Measurements from ENCODE around the gene ARHGAP42. TPM values are rescaled to one million over a fixed set of nuclear protein-coding genes. Genes with fewer than 3 reads are reported as not detected.

ARHGAP42 gene
- total and polyA plus RNA-seq, 2 of the 4 experiments (the other 2 are of a cell fraction), result 2.9 to 7.3 TPM

DNA sequence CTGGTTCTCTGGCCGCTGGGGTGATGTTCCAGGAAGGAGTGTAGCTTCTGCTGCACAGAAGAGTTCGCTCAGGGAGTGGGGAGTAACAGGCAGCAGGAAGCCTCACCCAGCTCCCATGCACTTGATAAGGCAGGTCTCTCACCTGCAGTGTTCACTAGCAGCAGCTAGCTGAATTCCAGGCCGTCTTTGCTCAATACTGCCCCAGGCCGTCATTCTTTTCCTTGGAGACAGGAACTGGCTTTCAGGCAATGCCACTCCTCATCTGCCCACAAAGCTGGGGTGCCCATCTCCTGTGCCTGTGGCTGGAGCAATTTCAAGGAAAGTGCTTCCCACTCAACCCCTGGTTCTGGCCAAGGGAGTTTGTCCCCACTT, 66.1 kb downstream of the ARHGAP42 start:
- intact Hi-C loops (cut with micrococcal nuclease), result no loop called here
- Histone ChIP-seq H3K18ac (ENCODE audit: low read depth, low read length) (no peak overlapping the region), H2AFZ (replicated peaks; ENCODE audit: low read length, poor library complexity) (no peak overlapping the region), H3K9ac (ENCODE audit: low read depth, low read length) (no peak overlapping the region), H2BK15ac (ENCODE audit: low read depth, low read length) (no peak overlapping the region), H3K36me3 (ENCODE audit: control insufficient read depth, insufficient read depth, low read length) (0 out of 2 replicates have a peak, but pooled peaks cover 2% of the 10 kb centered on the region), H3K79me1 (ENCODE audit: low read depth in 1 of 2, low read length in 2 of 2) (peaks cover 0 to 16% of the 10 kb centered on the region in 2 experiments; a peak in 3 of 4 replicates), H3K23ac (ENCODE audit: low read depth, low read length) (no peak overlapping the region), H3K4me1 (ENCODE audit: control insufficient read depth, insufficient read depth, low read length) (no peaks in the 10 kb centered on the region), H2AK5ac (ENCODE audit: low read depth, low read length) (no peak overlapping the region), H4K91ac (ENCODE audit: insufficient read depth, low read depth, low read length) (no peak overlapping the region), H3K9me1 (ENCODE audit: insufficient read depth, low read length) (no peaks in the 10 kb centered on the region), H3K4ac (ENCODE audit: low read depth, low read length) (no peak overlapping the region), H3K56ac (ENCODE audit: extremely low read depth, insufficient read depth, low read length) (no peak overlapping the region), H3K4me3 (ENCODE audit: insufficient read depth, low read depth, low read length) (no peak overlapping the region), H2AK9ac (replicated peaks; ENCODE audit: low read depth, low read length, poor library complexity) (no peak overlapping the region), H3K9me3 (ENCODE audit: control insufficient read depth, insufficient read depth, low read length) (peaks cover 10% of the 10 kb centered on the region), H4K8ac (ENCODE audit: low read depth in 2 of 2, low read length in 2 of 2) (no peak overlapping the region), H3K14ac (replicated peaks; ENCODE audit: low read depth, low read length) (no peak overlapping the region), H3K27me3 (ENCODE audit: control insufficient read depth, insufficient read depth, low read length) (no peaks in the 10 kb centered on the region), H2BK5ac (ENCODE audit: low read depth, low read length, poor library complexity, severe bottlenecking) (no peak overlapping the region), H4K20me1 (ENCODE audit: insufficient read depth, low read length) (no peaks in the 10 kb centered on the region), H3K4me2 (ENCODE audit: low read depth, low read length) (no peak overlapping the region), H4K5ac (ENCODE audit: low read depth, low read length) (no peak overlapping the region), H2BK120ac (ENCODE audit: low read depth, low read length) (no peak overlapping the region), H2BK20ac (ENCODE audit: low read depth, low read length) (no peak overlapping the region), H3K27ac (ENCODE audit: insufficient read depth, low read length) (no peak overlapping the region)
- TF ChIP-seq RAD21 (IDR thresholded peaks at IDR 0.05; ENCODE audit: low read length), result no peak
- TF ChIP-seq CEBPB (IDR thresholded peaks at IDR 0.05; ENCODE audit: low read depth, low read length), result no peak
- no peak for TF ChIP-seq RFX5 (IDR thresholded peaks at IDR 0.05; ENCODE audit: low read depth, low read length)
- TF ChIP-seq CHD1 (IDR thresholded peaks at IDR 0.05; ENCODE audit: low read depth, low read length), result no peak
- TF ChIP-seq MAFK (IDR thresholded peaks at IDR 0.05; ENCODE audit: low read depth, low read length), result no peak
- no peak for TF ChIP-seq FOS (IDR thresholded peaks at IDR 0.05; ENCODE audit: low read depth, low read length)
- TF ChIP-seq MXI1 (IDR thresholded peaks at IDR 0.05; ENCODE audit: borderline replicate concordance, low read depth, low read length), result no peak
- TF ChIP-seq BHLHE40 (IDR thresholded peaks at IDR 0.05; ENCODE audit: low read depth, low read length), result no peak
- TF ChIP-seq, protein P1, sequence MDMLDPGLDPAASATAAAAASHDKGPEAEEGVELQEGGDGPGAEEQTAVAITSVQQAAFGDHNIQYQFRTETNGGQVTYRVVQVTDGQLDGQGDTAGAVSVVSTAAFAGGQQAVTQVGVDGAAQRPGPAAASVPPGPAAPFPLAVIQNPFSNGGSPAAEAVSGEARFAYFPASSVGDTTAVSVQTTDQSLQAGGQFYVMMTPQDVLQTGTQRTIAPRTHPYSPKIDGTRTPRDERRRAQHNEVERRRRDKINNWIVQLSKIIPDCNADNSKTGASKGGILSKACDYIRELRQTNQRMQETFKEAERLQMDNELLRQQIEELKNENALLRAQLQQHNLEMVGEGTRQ (IDR thresholded peaks at IDR 0.05; ENCODE audit: low read depth, low read length), result no peak
- BruUV-seq (replicated peaks), result no TSS peak
- dilution Hi-C loops (cut with HindIII; ENCODE audit: low sequenced_read_pairs, unreplicated experiment), result no loop called here
- ATAC-seq (ENCODE audit: low read depth), result no peak
- ChIA-PET CTCF (no interaction called here), POLR2A (ENCODE audit: unreplicated experiment) (no interaction called here)
- DNase-seq, result no peak
- WGBS, 2 experiments (ENCODE audit: extremely low coverage in 2 of 2, insufficient read length in 1 of 2), result no CpG with 5 or more reads among the region's 4 CpGs
- in situ Hi-C loops (cut with MboI; ENCODE audit: low sequenced_read_pairs), result no loop called here

All from IMR-90 (cell line).